ENCODE measurements around the gene KBTBD7. TPM values are rescaled to one million over a fixed set of nuclear protein-coding genes. Genes with fewer than 3 reads are reported as not detected.

Gene KBTBD7
- total and polyA plus RNA-seq, 2 of the 13 experiments (the other 11 are each of a cell fraction or from before 2014, with no cell fraction given): 3.6 to 9.0 TPM

DNA sequence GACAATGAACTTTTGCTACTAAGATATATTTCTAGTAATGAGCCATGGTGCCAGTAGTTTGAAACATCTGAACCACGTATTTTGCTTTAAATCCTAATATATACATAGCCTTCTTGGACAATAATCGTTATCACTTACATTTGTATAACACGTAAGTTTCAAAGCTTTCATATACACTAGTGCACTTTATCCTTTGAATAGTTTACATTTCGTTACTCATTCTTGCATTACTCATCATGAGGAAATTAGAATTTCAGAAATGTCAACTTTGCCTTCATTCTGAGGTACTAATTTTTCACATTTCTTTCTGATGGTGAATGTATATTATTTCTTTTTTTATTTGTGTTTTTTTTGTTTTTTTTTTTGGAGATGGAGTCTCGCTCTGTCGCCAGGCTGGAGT, 5.8 kb downstream of the KBTBD7 start:
- Histone ChIP-seq H3K27me3 (ENCODE audit: control insufficient read depth in 1 of 2, insufficient read depth in 2 of 2, low read length in 2 of 2) (no peaks in the 10 kb centered on the region), H3K36me3 (replicated peaks in 1 of 2; ENCODE audit: control insufficient read depth in 1 of 2, insufficient read depth in 2 of 2, low read length in 2 of 2) (no peaks in the 10 kb centered on the region), H3K4me2 (ENCODE audit: low read depth, low read length) (no peak overlapping the region), H3K9me3 (ENCODE audit: low read length) (no peaks in the 10 kb centered on the region), H3K79me2 (ENCODE audit: insufficient read depth, low read length) (peaks cover 16% of the 10 kb centered on the region), H4K20me1 (ENCODE audit: insufficient read depth, low read length) (no peaks in the 10 kb centered on the region), H3K9ac (ENCODE audit: insufficient read depth, low read depth, low read length) (no peak overlapping the region), H2AFZ (ENCODE audit: low read length) (no peak overlapping the region), H3K4me3 (replicated peaks in 1 of 3; ENCODE audit: insufficient read depth in 1 of 3, low read depth in 2 of 3, low read length in 3 of 3) (no peak overlapping the region), H3K4me1 (ENCODE audit: insufficient read depth, low read length) (peaks cover 52% of the 10 kb centered on the region), H3K27ac (ENCODE audit: extremely low read length, insufficient read depth, low read length) (no peak overlapping the region)
- FAIRE-seq (no peak), DNase-seq (ENCODE audit: low spot score) (no peak), ATAC-seq (no peak)
- ChIA-PET POLR2A (no interaction called here), CTCF (ENCODE audit: low intra/inter-chr PET ratio, low total read pairs) (no interaction called here)
- intact Hi-C loops (cut with micrococcal nuclease; ENCODE audit: unreplicated experiment): no loop called here
- in situ Hi-C loops (cut with HindIII; ENCODE audit: extremely low pct_ligation_motif_present, low pct_unique_long_range_greater_than_20kb): no loop called here
- no TSS peak for BruUV-seq (replicated peaks)
- 65% methylated on average over 6 of the region's 6 CpGs for WGBS (ENCODE audit: low lambda C conversion rate)
- TF ChIP-seq, protein P1, sequence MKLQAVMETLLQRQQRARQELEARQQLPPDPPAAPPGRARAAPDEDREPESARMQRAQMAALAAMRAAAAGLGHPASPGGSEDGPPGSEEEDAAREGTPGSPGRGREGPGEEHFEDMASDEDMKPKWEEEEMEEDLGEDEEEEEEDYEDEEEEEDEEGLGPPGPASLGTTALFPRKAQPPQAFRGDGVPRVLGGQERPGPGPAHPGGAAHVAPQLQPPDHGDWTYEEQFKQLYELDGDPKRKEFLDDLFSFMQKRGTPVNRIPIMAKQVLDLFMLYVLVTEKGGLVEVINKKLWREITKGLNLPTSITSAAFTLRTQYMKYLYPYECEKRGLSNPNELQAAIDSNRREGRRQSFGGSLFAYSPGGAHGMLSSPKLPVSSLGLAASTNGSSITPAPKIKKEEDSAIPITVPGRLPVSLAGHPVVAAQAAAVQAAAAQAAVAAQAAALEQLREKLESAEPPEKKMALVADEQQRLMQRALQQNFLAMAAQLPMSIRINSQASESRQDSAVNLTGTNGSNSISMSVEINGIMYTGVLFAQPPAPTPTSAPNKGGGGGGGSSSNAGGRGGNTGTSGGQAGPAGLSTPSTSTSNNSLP (IDR thresholded peaks at IDR 0.05; ENCODE audit: low read depth, low read length): peak; percentile 43; the same call in 1 of the 2 replicates
- TF ChIP-seq PCBP1 (IDR thresholded peaks at IDR 0.05; ENCODE audit: borderline replicate concordance, low read depth, low read length): no peak

DNA sequence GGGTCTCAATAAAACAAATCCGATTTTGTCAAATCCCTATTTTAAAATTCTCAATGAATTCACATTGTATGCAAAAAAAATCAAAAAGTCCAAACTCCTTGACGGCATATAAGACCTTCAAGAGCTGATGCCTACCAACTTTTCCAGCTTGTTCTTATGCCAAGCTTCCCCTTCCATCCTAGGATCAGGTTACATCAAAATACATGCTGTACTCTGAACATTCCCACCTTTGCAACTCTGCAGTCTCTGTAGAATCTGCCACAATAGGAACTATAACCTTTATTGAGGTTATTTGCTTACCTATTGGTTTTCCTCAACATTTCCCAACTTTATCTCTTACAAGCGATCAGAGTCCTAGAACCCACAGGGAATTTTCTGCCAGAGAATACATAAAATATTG, 7.9 kb downstream of the KBTBD7 start:
- H3K4me2 ChIP-seq (ENCODE audit: low read depth, low read length): no peak overlapping the region
- H3K9me3 ChIP-seq (ENCODE audit: low read length): no peaks in the 10 kb centered on the region
- TF ChIP-seq SIX1 (CRISPR knock-in tag; IDR thresholded peaks at IDR 0.05; ENCODE audit: borderline replicate concordance) (peak; percentile 86; the same call in 1 of the 2 replicates), SIX4 (CRISPR knock-in tag; IDR thresholded peaks at IDR 0.05) (peak; percentile 73; the same call in 1 of the 2 replicates), PAF1 (CRISPR knock-in tag; IDR thresholded peaks at IDR 0.05) (no peak)
- TF ChIP-seq, protein P2, sequence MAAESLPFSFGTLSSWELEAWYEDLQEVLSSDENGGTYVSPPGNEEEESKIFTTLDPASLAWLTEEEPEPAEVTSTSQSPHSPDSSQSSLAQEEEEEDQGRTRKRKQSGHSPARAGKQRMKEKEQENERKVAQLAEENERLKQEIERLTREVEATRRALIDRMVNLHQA (CRISPR knock-in tag; IDR thresholded peaks at IDR 0.05): no peak
- no peak overlapping the region for H3K27ac ChIP-seq (ENCODE audit: extremely low read length, insufficient read depth, low read length)
- no TSS peak for BruUV-seq (replicated peaks)
- intact Hi-C loops (cut with micrococcal nuclease; ENCODE audit: unreplicated experiment): no loop called here
- H3K4me3 ChIP-seq (replicated peaks in 1 of 3; ENCODE audit: insufficient read depth in 1 of 3, low read depth in 2 of 3, low read length in 3 of 3): no peak overlapping the region
- in situ Hi-C loops (cut with HindIII; ENCODE audit: extremely low pct_ligation_motif_present, low pct_unique_long_range_greater_than_20kb): no loop called here
- peak; percentile 88 for ATAC-seq
- no peak overlapping the region for H3K9ac ChIP-seq (ENCODE audit: insufficient read depth, low read depth, low read length)
- H3K79me2 ChIP-seq (ENCODE audit: insufficient read depth, low read length): no peaks in the 10 kb centered on the region
- H3K36me3 ChIP-seq (replicated peaks in 1 of 2; ENCODE audit: control insufficient read depth in 1 of 2, insufficient read depth in 2 of 2, low read length in 2 of 2): no peaks in the 10 kb centered on the region
- H3K27me3 ChIP-seq (ENCODE audit: control insufficient read depth in 1 of 2, insufficient read depth in 2 of 2, low read length in 2 of 2): no peaks in the 10 kb centered on the region
- no peak for FAIRE-seq
- no peak overlapping the region for H2AFZ ChIP-seq (ENCODE audit: low read length)
- H3K4me1 ChIP-seq (ENCODE audit: insufficient read depth, low read length): peaks cover 32% of the 10 kb centered on the region
- ChIA-PET POLR2A (no interaction called here), CTCF (ENCODE audit: low intra/inter-chr PET ratio, low total read pairs) (no interaction called here)
- WGBS (ENCODE audit: low lambda C conversion rate): 18% methylated on average over 3 of the region's 3 CpGs
- no peaks in the 10 kb centered on the region for H4K20me1 ChIP-seq (ENCODE audit: insufficient read depth, low read length)
- DNase-seq (ENCODE audit: low spot score): peak; percentile 15
